Measurements from ENCODE around the gene COPS4.
"Not testable (repeated sequence)": the region's sequence is repeated elsewhere in the genome, so short reads cannot be mapped to it uniquely, and the experiment has no call there.

COPS4 gene

DNA sequence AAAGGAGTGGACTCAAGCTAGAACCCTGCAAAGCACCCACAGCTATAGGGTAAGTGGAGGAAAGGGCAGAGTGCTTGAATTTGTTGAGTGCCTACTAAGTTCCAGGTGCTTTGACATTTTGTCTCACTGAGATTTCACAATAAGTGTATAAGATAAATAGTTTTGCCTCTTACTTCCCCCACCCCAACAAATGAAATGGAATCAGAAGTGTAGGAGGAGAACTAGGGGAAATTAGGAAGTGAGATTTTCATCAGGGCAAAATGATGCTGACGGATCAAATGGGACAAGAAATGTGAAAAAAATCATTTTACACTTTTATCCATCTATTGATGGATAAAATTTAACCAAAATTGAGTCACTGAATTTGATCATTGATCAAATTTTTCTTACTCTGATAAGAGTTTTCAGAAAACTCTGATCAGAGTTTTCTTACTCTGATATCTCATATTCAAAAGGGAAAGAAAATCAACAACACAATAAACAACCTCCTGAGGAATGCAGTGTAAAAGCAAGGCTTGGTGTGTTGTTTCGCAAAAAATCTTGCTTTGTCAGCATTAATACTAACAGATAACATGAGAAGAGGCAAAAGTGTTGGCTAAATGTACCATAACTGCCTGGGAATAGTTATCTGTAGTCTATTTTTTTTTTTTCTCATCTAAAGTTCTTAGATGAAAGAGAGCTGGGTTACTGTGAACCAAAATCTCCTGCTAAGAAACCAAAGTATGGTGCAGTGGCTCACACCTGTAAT, 54.6 kb downstream of the COPS4 start:
- no peak for DNase-seq

DNA sequence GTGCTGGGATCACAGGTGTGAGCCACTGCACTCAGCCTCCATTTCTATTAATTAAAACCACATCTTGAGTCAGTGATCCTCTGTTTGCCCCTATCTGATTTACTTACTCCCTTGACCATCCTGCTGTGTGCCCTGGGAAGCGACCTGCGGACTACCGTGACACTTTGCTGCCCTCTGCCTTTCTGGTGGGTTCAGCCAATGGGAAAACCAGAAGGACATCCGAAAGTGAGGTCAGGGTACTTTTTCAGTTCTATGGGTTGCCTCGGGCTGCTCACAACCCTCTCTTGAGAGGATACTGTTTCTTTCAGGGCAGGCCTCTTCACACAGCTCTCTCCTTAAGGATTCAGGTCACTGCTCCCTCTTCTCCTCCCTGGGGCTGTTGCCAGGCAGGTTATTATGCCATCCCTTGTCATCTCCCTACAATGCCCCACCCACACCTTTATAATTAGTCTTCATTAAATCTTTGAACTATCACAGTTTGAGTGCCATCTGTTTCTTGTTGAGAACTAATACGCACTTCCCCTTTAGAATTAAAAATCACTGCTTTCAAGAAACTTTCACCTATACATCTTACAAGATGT, 58.2 kb downstream of the COPS4 start:
- no peak for DNase-seq

DNA sequence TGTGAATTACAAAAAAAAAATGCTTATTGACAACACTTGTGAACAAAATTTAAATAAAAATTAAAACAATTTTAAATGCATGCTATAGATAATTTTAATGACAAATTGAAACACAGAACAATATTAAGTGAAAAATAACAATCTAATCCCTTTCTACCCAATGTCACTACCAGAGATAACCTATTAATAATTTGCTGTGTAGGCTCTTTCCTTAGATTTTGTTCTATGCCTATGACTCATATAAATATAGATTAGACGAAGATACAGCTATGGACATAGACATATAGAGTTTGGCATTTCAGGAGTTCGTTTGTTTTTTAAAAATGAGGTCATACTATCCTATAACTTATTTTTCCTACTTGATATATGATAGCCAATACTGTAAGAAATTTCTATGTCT, 61.4 kb downstream of the COPS4 start:
- no peak for DNase-seq

DNA sequence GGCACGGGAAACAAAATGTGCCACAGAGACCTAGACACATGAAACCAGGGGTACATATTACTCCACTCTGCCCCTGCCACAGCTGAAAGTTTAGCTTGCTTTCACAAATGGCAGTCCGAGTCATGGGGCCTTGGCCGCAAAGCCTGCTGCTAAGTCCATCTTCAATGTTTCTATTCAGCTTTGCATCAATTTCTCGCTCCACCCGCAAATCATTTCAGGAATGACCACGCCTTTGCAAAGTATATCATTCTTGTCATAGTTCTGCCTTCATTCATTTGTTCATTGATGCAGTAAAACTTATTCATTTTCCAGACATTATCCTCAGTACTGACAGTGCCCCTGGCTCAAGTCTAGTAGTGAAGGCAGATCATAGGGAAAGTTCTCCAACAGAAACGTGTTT, 70.0 kb downstream of the COPS4 start:
- no peak for DNase-seq

DNA sequence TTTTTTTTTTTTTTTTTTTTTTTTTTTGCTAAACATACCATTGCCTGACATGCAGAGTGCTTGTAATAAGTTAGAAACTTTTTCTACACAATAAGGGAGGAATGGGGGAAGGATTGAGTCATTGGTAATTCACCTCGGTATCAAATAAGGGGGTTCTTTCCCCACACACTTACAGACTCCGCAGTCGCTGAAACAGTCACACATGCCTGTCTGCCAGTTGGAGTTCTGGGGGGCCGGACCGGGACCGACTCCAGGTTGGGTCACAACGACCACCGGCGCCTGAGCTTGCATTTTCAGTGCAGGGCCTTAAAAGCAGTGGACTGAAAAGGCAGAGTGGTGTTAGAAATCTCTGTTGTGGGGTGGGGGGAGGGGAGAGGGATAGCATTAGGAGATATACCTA, 72.6 kb downstream of the COPS4 start:
- DNase-seq = no peak

DNA sequence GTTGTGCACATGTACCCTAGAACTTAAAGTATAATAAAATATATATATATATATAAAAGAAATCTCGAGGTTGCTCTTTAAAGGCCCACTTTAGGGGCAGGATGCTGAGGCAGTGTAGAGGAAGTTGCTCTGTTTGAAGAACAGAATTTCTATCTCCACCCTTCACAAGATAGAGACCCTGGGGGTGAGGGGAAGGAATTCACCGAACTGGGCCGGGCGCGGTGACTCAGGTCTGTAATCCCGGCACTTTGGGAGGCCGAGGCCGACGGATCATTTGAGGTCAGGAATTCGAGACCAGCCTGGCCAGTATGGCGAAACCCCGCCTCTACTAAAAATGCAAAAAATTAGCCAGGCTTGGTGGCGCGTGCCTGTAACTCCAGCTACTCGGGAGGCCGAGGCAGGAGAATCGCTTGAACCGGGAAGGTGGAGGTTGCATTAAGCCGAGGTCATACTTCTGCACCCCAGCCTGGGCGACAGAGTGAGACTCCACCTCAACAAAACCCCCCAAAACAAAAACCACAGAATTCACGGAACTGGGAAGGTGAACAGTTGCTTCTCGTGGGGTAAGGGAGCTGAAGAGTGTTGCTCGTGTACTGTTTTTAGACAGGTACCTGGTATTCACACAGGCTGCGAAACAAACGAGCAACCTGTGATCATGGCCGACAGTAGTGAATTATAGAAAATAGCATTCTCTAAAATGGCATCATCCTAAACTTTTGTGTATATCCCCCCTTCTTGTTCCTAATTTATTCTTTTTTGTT, 73.3 kb downstream of the COPS4 start:
- no peak for DNase-seq

DNA sequence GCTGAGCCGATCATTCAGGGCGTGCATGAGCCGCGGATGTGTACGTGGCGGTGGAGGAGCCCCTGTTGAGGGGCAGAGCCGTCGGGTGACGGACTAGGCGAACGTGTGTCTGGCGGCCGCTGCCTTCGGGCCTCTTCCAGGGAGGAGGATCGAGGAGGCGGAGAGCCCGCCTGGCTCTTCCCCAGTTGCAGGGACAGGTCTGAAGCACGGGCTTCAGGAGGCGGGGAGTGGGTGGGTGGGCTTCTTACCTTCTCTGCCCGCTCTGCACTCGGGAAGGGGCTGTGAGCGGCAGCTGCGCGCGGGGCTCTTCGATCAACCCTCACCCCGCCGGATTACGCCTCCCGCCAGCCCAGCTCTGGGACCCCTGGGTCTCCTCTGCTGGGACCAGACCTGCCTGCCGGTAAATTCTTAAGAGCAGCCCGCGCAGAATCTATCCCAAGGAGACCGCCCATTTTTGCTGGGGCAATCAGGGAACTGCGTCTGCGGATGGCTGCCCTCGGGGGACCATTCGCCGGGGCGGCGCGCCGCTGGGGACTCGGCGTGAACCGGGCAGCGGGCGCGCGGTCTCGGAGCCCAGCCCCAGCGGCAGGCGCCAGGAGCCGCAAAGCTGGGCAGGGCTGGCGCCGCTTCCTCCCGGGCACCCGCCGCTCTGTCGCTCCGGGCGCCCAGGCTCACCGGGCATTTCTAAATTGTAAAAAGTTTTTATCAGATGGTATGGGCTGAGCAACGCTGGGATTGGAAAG, 74.7 kb downstream of the COPS4 start:
- no peak for DNase-seq

DNA sequence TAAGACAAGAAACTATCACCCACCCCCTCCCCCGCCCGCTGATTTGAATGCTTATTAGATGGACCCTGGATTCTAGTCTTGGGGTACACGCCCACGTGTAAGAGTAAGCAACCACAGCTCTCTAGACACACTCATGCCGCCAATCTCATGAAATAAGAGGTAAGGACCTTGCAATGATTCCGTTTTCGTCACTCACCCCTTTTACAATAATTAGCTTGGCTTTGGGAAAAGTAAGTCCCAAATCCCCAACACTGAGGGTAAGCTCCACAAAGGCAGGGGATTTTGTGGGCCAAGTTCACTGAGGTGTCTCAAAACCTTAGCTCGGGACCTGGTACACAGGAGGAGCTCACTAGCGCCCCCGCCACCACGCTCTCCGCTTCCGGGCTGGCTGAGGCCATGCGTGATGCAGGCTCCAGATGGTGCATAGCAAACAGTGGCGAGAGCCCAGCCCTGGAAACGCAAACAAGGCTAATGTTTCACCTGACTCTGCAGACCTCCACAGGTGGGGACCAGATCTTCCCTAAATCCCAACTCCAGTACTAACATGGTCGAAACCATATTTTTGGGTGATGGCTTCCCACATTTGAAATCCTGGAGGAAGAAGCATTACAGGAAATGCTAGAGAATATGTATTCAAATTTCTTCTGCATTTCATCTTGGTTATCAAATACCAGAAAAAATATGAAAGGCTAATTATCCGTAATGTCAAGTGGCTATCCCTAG, 75.4 kb downstream of the COPS4 start:
- DNase-seq = peak in 1 of 2 experiments; percentile 15

DNA sequence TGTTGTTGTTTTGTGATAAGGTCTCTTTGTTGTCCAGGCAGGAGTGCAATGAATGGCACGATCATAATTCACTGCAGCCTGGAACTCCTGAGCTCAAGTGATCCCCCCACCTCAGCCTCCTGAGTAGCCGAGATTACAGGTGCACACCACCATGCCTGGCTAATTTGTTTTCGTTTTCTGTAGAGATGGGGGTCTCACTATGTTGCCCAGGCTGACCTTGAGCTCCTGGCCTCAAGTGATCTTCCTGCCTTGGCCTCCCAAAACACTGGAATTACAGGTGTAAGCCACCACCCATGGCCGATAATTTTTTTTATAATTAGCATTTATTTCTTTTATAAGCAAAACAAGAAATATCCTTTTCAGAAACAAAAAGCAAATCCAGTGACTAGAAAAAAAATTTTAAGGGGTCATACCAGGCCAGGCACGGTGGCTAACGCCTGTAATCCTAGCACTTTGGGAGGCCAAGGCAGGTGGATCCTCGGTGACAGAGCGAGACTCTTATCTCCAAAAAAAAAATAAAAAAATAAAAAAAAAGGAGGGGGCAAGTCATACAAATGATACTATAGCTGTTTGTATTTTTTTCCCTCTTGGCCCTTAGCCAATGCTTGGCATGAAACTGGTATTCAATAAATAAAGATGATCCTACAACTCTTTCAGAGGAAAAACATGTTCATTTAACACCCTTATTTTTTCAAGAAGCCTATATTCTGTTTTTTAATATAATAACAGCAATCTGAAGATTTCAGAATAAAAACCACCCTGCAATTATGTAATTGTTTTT, 76.2 kb downstream of the COPS4 start:
- no peak for DNase-seq

DNA sequence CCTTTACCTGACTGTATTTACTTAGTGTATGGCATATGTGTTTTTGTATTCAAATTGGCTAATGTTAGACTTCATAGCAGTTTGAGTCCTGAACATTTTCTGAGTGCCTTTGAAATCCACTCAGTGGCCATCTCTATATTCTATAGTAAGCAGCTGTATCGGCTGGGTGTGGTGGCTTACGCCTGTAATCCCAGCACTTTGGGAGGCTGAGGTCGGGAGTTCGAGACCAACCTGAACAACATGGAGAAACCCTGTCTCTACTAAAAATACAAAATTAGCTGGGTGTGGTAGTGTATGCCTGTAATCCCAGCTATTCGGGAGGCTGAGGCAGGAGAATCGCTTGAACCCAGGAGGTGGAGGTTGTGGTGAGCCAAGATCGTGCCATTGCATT, 76.8 kb downstream of the COPS4 start:
- DNase-seq = not testable (repeated sequence)

DNA sequence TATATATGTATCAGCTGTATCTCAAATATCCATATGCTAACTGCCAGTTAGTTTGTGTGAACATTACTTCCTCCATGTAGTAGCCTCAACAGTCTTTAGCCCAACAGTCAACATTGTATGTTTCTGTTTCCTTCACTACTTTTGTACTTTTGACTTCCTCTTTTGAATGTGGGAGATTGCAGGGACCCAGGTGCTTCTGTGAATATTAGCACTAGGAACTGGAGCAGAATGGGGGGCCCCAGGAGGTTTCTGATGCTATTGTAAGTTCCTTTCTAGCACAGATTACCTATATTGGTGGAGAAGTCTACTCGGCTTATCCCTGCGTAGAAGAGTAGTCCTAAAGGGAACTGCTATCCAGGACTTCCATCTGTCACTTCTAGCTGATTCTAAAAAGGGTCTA, 77.2 kb downstream of the COPS4 start:
- no peak for DNase-seq

DNA sequence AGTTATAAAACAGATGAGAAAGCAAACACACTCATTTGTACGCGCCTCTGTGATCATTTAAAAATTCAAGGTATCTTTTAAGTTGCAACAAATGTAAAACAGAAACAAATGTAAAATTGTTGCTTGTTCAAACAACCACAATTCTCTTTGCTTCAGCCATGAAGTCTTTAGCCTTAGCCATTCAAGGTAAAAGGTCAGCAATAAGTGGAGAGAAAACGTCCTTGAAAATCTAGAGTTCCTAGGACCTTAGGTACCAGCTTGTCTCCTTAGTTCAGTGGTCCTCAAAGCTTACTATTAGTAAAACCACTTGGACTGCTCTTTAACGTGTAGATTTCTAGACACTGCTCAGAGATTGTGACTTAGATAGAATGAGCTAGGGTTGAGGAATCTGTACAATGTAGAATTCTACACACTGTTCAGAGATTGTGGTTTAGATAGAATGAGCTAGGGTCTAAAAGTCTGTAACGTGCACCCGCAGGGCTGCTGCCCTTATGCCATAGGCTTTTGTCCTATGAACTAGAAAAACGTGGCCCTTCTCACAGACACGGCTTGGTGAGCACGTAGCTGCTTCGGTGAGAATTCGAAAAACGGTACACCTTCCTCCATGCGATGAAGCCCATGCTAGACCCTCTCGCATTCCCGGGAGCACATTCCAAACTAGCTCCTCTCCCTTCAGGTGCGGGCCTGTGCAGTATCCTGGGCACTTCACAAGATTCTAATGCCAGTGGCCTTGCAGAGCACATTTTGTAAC, 77.9 kb downstream of the COPS4 start:
- DNase-seq = no peak

DNA sequence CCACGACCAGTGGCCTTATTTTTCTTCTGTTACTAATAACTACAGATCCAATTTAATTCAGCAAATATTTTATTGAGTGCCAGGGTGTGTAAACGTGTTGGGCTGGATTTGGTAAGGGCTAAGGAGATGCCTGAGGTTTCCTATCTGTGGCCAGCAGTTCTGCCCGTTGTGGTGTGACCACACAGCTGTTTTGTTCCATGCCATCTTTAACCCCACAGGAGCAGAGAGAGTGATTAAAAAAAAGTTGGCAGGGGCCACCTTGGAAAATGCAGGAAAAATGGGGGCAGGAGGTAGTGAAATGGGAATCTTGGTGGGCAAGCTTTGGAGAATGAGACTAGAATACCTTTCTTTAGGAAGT, 78.4 kb downstream of the COPS4 start:
- no peak for DNase-seq

DNA sequence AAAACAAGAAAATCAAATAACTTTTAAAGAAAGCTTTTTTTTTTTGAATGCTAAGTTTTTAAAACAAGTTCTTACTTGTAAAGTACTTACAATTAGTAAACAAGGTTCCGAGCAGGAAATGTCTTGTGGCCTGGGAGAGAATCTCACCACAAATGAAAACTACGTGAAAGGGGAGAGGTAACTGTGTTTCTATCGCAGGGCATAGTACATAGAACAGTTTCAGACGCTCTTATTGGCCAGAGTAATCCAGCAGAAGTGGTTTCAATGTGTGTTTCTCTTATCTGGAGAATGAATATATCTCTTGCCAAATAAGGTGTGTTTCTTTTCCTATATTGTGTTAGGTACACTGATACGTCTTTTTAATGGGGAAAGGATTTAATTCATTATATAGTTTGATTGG, 79.6 kb downstream of the COPS4 start, which contains the start of gene PLAC8:
Gene PLAC8, minus strand, starts transcription at position 154 of the 400 bp plus-strand sequence. CDS start 6,808 bp downstream, outside the sequence.
- DNase-seq = no peak

DNA sequence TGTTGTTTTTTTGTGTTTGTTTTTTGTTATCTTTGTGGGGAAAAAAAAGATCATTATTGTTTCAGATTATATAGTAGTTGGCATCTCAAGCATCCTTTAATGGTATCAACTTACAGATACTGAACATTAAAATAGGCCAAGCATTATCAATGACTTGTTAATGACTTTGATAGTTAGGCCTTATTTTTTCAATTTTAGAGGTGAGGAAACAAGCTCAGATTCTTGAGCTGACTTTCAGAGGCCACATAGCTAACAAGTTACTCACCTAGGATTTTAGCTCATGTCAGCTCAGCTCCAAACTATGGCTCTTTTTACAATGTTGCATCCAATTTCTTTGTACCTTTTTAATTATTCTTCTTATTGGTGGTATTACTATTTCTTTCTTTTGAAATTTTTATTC, 80.0 kb downstream of the COPS4 start:
- no peak for DNase-seq

DNA sequence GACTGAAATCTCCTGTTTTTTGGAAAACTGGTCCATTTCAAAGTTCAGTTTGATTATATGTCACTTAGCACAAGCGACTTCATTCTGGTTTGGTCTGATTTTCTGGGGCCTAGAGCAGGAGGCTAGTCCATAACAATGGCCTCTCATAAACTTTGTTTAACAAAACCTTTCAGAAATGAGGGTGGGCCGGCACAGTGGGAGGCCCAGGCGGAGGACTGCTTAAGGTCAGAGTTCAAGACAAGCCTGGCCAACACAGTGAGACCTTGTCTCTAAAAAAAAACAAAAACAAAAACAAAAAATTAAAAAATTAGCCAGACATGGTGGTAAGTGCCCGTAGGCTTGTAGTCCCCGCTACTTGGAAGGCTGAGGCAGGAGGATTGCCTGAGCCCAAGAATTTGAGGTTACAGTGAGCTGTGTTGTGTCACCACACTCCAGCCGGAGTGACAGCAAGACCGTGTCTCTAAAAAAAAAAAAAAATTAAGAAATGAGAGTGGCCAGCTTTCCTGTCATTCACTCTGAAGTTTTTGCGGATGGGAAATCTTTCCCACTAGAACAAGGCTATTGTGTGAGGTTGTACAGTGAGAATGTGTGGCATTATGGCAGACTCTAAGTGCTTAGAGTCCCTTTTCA, 80.8 kb downstream of the COPS4 start:
- DNase-seq = no peak

DNA sequence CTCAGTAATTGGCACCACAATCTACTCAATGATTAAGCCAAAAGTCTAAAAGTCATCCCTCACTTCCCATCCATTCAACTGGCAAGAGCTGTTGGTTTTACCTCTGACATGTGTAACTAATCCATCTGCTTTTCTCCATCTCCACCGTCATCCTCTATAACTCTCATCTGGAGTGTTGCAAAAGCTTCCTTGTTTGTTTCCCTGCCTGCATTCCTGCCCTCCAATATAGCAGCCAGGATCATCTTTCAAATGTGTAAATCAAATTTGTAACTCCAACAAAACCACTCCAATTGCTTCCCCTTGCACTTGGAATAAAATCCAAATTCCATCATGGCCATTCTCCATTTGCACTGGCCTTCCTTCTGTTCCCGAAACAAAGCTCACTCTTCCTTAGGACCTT, 83.9 kb downstream of the COPS4 start:
- DNase-seq = no peak

DNA sequence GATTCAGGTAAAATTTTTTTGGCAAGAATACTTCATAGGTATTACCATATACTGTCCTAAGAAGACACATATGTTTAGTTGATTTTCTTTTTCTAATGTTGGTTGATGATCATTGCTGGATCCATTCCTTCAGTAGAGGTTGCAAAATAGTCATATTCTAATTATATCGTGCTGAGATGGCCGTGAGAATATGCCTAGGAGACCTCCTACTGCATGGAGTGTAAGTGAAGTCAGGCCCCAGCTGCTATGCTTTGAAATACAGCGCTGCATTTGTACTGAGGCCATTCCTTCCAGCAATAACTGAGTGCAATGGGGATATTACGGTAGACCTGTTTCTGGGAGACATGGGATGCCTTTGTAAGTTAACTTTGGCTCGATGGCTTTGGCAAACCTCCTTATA, 86.3 kb downstream of the COPS4 start:
- DNase-seq = no peak

DNA sequence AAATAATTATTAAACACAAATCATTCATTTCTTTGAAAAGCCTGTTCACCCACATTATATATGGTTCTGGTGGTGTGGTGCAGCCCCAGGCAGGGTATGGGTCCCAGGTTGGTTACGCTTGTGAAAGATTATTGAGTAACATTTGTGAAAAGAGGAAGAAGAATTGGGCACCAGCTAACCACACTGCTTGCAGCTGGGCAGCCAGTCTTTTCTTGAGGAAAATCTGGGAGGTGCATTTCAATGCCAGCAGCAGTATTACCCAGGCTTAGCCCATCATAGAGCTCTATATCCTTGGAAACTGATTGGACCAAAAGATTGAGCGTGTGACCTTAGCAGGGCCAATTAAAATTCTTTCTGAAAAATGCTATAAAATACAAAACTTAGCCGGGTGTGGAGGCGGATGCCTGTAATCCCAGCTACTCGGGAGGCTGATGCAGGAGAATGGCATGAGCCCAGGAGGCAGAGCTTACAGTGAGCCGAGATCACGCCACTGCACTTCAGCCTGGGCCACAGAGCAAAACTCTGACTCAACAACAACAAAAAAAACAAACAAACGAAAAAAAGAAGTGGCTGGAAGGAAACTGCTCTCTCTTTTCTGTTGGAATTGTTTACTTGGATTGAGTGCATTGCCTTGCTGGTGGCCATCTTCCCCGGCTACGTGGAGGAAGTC, 89.3 kb downstream of the COPS4 start:
- DNase-seq = no peak
